Hepatocyte (in vitro differentiated cells): Measurements from ENCODE around the gene CGB3. TPM values are rescaled to one million over a fixed set of nuclear protein-coding genes. Genes with fewer than 3 reads are reported as not detected.
"Not testable (repeated sequence)": the region's sequence is repeated elsewhere in the genome, so short reads cannot be mapped to it uniquely, and the experiment has no call there.

Experiments used
- DNase-seq: peaks from one replicate; pipeline ENCODE4 v3.0.0-alpha.2; 2016; ENCODE audit warnings: low spot score
- H2AFZ ChIP-seq: fragments of 200-600 bp; sonication (generic); 2 replicates; pipeline ENCODE4 v1.6.0; 2016; ENCODE audit warnings: antibody characterized with exemption, mild to moderate bottlenecking
- H3K27ac ChIP-seq: fragments of 200-600 bp; sonication (generic); 2 replicates; pipeline ENCODE4 v1.5.1; 2016; ENCODE audit warnings: mild to moderate bottlenecking
- H3K27me3 ChIP-seq: fragments of 200-600 bp; sonication (generic); 2 replicates; pipeline ENCODE4 v1.6.1; 2016
- H3K36me3 ChIP-seq: fragments of 200-600 bp; sonication (generic); replicated peaks from 2 replicates; pipeline ENCODE4 v1.5.1; 2016; ENCODE audit warnings: low read depth; ENCODE audit not compliant: insufficient read depth
- H3K4me1 ChIP-seq: fragments of 200-600 bp; sonication (generic); 2 replicates; pipeline ENCODE4 v1.5.1; 2016; ENCODE audit warnings: mild to moderate bottlenecking, moderate library complexity; ENCODE audit not compliant: insufficient read depth
- H3K4me2 ChIP-seq: fragments of 200-600 bp; sonication (generic); 2 replicates; pipeline ENCODE4 v1.6.0; 2016
- H3K4me3 ChIP-seq: fragments of 200-600 bp; sonication (generic); 2 replicates; pipeline ENCODE4 v1.5.1; 2016; ENCODE audit warnings: mild to moderate bottlenecking
- H3K79me2 ChIP-seq: fragments of 200-600 bp; sonication (generic); 2 replicates; pipeline ENCODE4 v1.6.0; 2017; ENCODE audit warnings: mild to moderate bottlenecking
- H3K9me2 ChIP-seq: fragments of 200-600 bp; sonication (generic); replicated peaks from 2 replicates; pipeline ENCODE4 v1.6.0; 2017; ENCODE audit warnings: mild to moderate bottlenecking; ENCODE audit not compliant: insufficient read depth
- H3K9me3 ChIP-seq: fragments of 200-600 bp; sonication (generic); 2 replicates; pipeline ENCODE4 v1.5.1; 2016; ENCODE audit warnings: low read depth, mild to moderate bottlenecking
- H4K20me1 ChIP-seq: fragments of 200-600 bp; sonication (generic); 2 replicates; pipeline ENCODE4 v1.6.0; 2016; ENCODE audit warnings: mild to moderate bottlenecking; ENCODE audit not compliant: insufficient read depth, poor library complexity, severe bottlenecking
- CTCF ChIP-seq: fragments of 200-600 bp; sonication (generic); IDR thresholded peaks from 2 replicates; pipeline ENCODE4 v1.5.1; 2016; ENCODE audit warnings: antibody characterized with exemption, mild to moderate bottlenecking; ENCODE audit not compliant: poor library complexity
- EZH2 ChIP-seq: fragments of 200-600 bp; sonication (generic); IDR thresholded peaks from 2 replicates; pipeline ENCODE4 v1.6.1; 2016; ENCODE audit warnings: antibody characterized with exemption, mild to moderate bottlenecking, borderline replicate concordance
- EZH2phosphoT487 ChIP-seq: fragments of 200-600 bp; sonication (generic); IDR thresholded peaks from one replicate; pipeline ENCODE4 v1.6.1; 2018; ENCODE audit warnings: antibody characterized with exemption, mild to moderate bottlenecking, low read depth, moderate library complexity; ENCODE audit not compliant: unreplicated experiment, severe bottlenecking
- WGBS: methylation state at CpG from one replicate; pipeline ENCODE4 v1.1.6; 2016; ENCODE audit warnings: low lambda C conversion rate; ENCODE audit errors: missing lambda C conversion rate; 5-methylcytosine and 5-hydroxymethylcytosine counted together
- polyA plus RNA-seq: library from polyadenylated mRNA; unstranded; fragments of >200 nt; fragmentation: Nextera tagmentation; extraction: Ambion mirVana; gene quantifications from 2 replicates; pipeline ENCODE4 v1.2.1, GENCODE V29; 2016
- total RNA-seq: library from RNA; depleted of rRNA; stranded (reverse); fragments of >200 nt; gene quantifications from 2 replicates; pipeline ENCODE4 v1.2.3, GENCODE V29; 2014

Gene CGB3
- total and polyA plus RNA-seq, 2 experiments from 2014 or later: 1.1 TPM; not detected in 1

- peak; percentile 2 for TF ChIP-seq CTCF
- TF ChIP-seq EZH2phosphoT487: no peak
- no peak for TF ChIP-seq EZH2
- H4K20me1 ChIP-seq: no peaks in the 10 kb centered on the region
- peaks cover 9% of the 10 kb centered on the region for H3K4me1 ChIP-seq
- no peak overlapping the region for H3K27ac ChIP-seq
- peak; percentile 49 for DNase-seq
- 44% methylated on average over 41 of the region's 41 CpGs for WGBS
- no peaks in the 10 kb centered on the region for H3K9me2 ChIP-seq
- H3K27me3 ChIP-seq: peaks cover 27% of the 10 kb centered on the region
- H3K79me2 ChIP-seq: no peaks in the 10 kb centered on the region
- H2AFZ ChIP-seq: no peak overlapping the region
- H3K4me3 ChIP-seq: no peak overlapping the region
- no peaks in the 10 kb centered on the region for H3K9me3 ChIP-seq
- H3K36me3 ChIP-seq: no peaks in the 10 kb centered on the region
- peak overlapping the region; percentile 51 for H3K4me2 ChIP-seq
Measured at GRCh38 chr19:49019242-49019932, 4.7 kb downstream of the CGB3 start.

- not testable (repeated sequence) for DNase-seq, H4K20me1 ChIP-seq, H3K36me3 ChIP-seq, H3K27ac ChIP-seq, H3K9me2 ChIP-seq, H3K4me3 ChIP-seq, H3K4me1 ChIP-seq, H3K79me2 ChIP-seq, H3K9me3 ChIP-seq
- Histone ChIP-seq H3K27me3 (peaks cover 27% of the 10 kb centered on the region), H3K4me2 (peak overlapping the region; percentile 91), H2AFZ (peak overlapping the region; percentile 6)
- WGBS: 64% methylated on average over 42 of the region's 50 CpGs
Measured at GRCh38 chr19:49018388-49019241, 5.5 kb downstream of the CGB3 start.

GRCh38 chr19:49017666-49018351 is 6.3 kb downstream of the CGB3 start:
- Histone ChIP-seq H3K27ac (no peak overlapping the region), H3K27me3 (peaks cover 27% of the 10 kb centered on the region), H3K4me1 (peaks cover 9% of the 10 kb centered on the region), H3K4me2 (peak overlapping the region; percentile 91), H3K9me3 (no peaks in the 10 kb centered on the region), H2AFZ (peak overlapping the region; percentile 6), H3K79me2 (no peaks in the 10 kb centered on the region), H4K20me1 (no peaks in the 10 kb centered on the region), H3K9me2 (no peaks in the 10 kb centered on the region), H3K36me3 (no peaks in the 10 kb centered on the region), H3K4me3 (peak overlapping the region; percentile 36)
- WGBS: 2% methylated on average over 59 of the region's 62 CpGs
- DNase-seq: peak; percentile 71
- TF ChIP-seq EZH2phosphoT487 (no peak), CTCF (peak; percentile 52)
